Omental fat pad (tissue), 4 donors: ENCODE results near the gene WDR26. TPM values are rescaled to one million over a fixed set of nuclear protein-coding genes. Genes with fewer than 3 reads are reported as not detected.

Experiments
- ATAC-seq: fragments of 150-250 bp; one replicate; pipeline ENCODE4 v1.9.1; 2016; ENCODE audit warnings: mild to moderate bottlenecking, moderate library complexity; ENCODE audit not compliant: low FRiP score
- DNase-seq: peaks from one replicate; pipeline ENCODE4 v3.0.0-alpha.2; 2019; ENCODE audit warnings: low spot score
- total RNA-seq, 4 donors: library from RNA; depleted of rRNA; stranded (reverse); fragments of >200 nt; gene quantifications; one replicate each; pipeline ENCODE4 v1.1.0, GENCODE V29; 2016
- TF ChIP-seq, protein P1 (sequence below), 3 donors: fragments of 450-650 bp; IDR thresholded peaks; one replicate each; pipeline ENCODE4 v1.5.1; 2016 to 2017; ENCODE audit warnings: antibody characterized with exemption in 3 of 3, mild to moderate bottlenecking in 3 of 3, moderate library complexity in 2 of 3

WDR26 gene
- total RNA-seq, 4 donors from 2014 or later, result 79.9 to 101 (median 93.8) TPM

DNA sequence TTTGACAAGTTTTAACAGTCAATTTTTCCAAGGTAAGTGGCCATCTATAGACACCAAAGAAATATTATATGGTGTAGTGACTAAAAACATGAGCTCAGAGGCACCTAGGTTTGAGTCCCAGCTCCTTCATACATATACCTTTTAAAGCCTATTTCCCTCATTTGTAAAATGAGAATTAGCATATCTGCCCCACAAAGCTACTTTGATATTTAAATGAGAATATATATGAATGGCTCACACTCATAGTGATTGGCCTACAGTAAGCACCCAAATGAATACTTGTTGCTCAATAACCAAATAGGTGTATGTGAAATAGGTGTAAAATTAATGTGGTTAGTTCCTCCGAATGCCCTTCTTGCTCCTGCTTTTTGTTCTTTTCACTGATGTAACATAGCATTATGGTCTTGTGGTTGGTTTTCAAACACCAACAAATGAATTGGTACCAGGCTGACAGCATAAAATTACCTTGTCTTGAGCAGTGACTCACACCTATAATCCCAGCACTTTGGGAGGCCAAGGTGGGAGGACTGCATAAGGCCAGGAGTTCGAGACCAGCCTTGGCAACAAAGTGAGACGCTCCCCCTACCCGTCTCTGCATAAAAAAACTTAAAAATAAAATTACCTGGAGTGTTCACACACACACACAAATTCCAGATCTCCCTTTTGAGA, 52.6 kb downstream of the WDR26 start:
- DNase-seq (no peak), ATAC-seq (no peak)
- TF ChIP-seq, protein P1, sequence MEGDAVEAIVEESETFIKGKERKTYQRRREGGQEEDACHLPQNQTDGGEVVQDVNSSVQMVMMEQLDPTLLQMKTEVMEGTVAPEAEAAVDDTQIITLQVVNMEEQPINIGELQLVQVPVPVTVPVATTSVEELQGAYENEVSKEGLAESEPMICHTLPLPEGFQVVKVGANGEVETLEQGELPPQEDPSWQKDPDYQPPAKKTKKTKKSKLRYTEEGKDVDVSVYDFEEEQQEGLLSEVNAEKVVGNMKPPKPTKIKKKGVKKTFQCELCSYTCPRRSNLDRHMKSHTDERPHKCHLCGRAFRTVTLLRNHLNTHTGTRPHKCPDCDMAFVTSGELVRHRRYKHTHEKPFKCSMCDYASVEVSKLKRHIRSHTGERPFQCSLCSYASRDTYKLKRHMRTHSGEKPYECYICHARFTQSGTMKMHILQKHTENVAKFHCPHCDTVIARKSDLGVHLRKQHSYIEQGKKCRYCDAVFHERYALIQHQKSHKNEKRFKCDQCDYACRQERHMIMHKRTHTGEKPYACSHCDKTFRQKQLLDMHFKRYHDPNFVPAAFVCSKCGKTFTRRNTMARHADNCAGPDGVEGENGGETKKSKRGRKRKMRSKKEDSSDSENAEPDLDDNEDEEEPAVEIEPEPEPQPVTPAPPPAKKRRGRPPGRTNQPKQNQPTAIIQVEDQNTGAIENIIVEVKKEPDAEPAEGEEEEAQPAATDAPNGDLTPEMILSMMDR (IDR thresholded peaks at IDR 0.05), result no peak

DNA sequence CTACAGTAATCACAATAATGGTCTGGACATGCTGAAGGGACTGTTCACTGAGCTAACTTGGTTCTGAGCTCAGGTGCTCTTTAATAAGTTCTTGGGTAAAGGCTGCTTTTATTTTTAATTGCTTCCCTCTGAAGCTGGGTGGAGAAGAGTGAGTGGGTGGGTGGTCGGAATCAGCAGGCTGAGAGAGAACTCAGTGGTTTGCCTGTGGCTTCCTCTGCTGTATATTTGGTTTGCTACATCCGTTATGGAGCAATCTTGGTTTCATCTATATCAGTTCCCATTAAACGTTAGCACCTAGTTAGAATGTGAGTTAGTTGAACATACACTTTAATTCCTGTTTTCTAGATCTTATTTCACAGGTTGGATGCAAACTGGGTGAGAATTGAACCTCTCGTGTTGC, 54.6 kb downstream of the WDR26 start:
- DNase-seq (no peak), ATAC-seq (no peak)
- TF ChIP-seq, protein P1 (IDR thresholded peaks at IDR 0.05), result no peak

DNA sequence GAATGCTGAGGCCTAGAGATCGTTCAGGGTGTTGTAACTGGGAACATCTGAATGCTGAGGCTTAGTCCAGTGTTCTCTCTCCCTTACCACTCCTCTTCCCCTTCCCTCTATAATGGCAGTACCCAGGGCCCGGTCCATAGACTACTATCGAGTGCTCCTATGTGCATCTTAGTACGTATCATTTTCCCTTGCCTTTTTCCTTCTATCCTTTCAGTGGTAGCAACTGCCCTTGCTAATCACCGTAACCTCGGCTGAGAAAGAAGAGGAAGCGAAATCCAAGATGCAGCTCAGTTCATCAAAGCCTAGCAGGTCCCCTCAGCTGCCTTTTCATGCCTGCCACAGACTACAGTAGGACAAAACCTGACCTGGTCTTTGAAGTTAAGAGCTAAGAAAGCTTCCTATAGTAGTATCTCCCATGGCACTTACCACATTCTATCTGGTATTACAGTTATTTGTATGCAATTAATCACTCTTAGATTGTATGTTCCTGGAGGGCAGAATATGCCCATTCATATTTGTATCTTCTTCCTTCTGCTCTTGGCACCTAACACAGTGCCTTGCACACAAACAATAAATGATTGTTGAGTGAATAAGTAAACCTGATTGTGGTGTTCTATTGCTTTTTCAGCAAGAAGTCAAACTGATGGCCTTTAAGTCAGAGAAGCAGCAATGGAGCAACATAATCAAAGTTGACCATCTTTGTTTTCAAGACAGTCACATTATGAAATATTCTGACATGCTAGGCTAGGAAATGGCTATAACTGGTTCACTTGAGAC, 55.6 kb downstream of the WDR26 start:
- DNase-seq, result no peak
- no peak for ATAC-seq
- TF ChIP-seq, protein P1 (IDR thresholded peaks at IDR 0.05), result no peak

DNA sequence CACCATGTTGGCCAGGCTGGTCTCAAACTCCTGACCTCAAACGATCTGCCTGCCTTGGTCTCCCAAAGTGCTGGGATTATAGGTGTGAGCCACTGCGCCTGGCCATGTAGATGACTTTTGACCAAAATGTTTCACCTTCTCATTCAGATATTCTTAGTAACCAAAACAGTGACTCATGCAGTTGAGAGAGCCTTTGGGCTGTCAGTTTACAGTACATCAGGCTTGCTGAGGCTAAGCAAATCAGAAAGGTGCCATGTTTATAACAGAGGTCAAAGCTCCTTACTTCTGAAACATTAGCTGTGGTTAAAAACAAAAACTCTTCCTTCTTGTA, 57.0 kb downstream of the WDR26 start:
- TF ChIP-seq, protein P1 (IDR thresholded peaks at IDR 0.05), result no peak
- no peak for ATAC-seq
- DNase-seq, result no peak

DNA sequence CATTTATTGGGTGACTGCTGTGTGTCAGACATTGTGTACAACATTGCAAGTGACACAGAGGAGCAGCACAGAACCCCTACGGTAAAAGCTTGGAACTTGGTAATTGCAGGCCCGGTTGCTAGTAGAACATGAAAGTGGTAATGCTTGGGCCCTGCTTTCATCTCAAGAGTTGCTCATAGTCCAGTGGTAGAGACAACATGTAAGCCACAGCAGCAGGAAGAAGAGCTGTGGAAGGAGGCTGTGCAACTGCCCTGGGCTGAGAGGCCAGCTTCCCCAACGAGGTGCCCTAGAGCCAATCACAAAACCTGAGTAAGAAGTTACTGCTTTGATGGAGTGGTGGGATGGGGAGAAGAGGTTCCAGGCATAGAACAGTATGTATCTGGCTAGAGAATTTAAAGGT, 59.5 kb downstream of the WDR26 start:
- TF ChIP-seq, protein P1 (IDR thresholded peaks at IDR 0.05), result no peak
- DNase-seq (no peak), ATAC-seq (no peak)

DNA sequence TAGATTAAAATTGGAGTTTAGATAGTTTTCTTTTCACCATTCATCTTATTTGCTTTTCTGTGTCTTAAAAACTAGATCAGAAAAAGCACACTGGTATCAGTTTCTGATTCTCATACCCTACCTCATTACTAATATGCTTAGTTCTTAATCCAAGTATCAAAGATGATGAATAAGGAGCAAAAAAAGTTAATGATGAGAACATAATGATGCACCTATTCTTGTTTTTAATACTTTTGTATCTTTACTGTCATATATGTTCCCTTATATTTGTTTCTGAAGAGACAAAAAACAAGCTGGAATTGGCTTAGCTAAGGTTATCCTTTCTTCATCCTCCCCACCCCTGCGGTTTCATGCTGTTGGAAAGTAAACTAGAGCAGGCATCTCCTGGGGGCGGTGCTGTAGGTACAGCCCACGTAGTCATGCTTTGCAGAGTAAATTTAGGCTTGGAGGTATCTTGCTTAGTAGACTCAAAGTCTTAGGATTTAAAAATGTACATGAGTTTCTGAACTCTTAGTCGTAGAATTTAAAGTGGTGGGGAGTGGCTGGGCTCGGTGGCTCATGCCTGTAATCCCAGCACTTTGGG, 61.5 kb downstream of the WDR26 start:
- TF ChIP-seq, protein P1 (IDR thresholded peaks at IDR 0.05), result no peak
- ATAC-seq (no peak), DNase-seq (no peak)
